NCI-H345 treated with DMSO at 0.1 percent for 48 hours (cell line): ENCODE measurements around the gene MASP2.
"Not testable (repeated sequence)": the region's sequence is repeated elsewhere in the genome, so short reads cannot be mapped to it uniquely, and the experiment has no call there.

ENCODE experiments used
- DNase-seq: peaks from one replicate; lab custom pipeline; 2025; ENCODE audit not compliant: unreplicated experiment; lab: John Stamatoyannopoulos, UW

The MASP2 gene

GRCh38 chr1:10992004-10992403 is 55.0 kb downstream of the MASP2 start:
- not testable (repeated sequence) for DNase-seq

- no peak for DNase-seq
These were observed 56.2 kb downstream of the MASP2 start for GRCh38 chr1:10990828-10991227.

GRCh38 chr1:10989920-10990516 is 57.0 kb downstream of the MASP2 start:
- DNase-seq = not testable (repeated sequence)

- no peak for DNase-seq
These were observed 57.9 kb downstream of the MASP2 start for GRCh38 chr1:10989095-10989494.

GRCh38 chr1:10987840-10988417 is 59.1 kb downstream of the MASP2 start:
- no peak for DNase-seq

GRCh38 chr1:10986525-10986890 is 60.5 kb downstream of the MASP2 start:
- no peak for DNase-seq

- no peak for DNase-seq
These were observed 66.0 kb downstream of the MASP2 start for GRCh38 chr1:10980841-10981727.

GRCh38 chr1:10980094-10980577 is 66.9 kb downstream of the MASP2 start:
- no peak for DNase-seq

GRCh38 chr1:10979483-10979920 is 67.5 kb downstream of the MASP2 start:
- no peak for DNase-seq

- DNase-seq = no peak
These were observed 68.3 kb downstream of the MASP2 start for GRCh38 chr1:10978719-10979118.
